Right cardiac atrium (tissue), 5 donors: ENCODE measurements around the gene DACT3. TPM values are rescaled to one million over a fixed set of nuclear protein-coding genes. Genes with fewer than 3 reads are reported as not detected.
A peak's percentile ranks its signal among the peaks of the same experiment; 100 is the strongest.

ENCODE experiments used
- ATAC-seq, 2 donors: fragments of 200-7000 bp; cut with Tn5 transposase; one replicate each; pipeline versions ENCODE4 v1.8.0 to v1.9.1; 2020; ENCODE audit warnings: moderate library complexity in 2 of 2, mild to moderate bottlenecking in 1 of 2
- DNase-seq, 3 donors: peaks; one replicate each; pipeline ENCODE4 v3.0.0-alpha.2; 2020
- H3K27ac ChIP-seq: one replicate; pipeline ENCODE4 v1.5.1; 2013; ENCODE audit warnings: mild to moderate bottlenecking, low read length, control low read depth, moderate library complexity
- H3K27me3 ChIP-seq: one replicate; pipeline ENCODE4 v1.6.1; 2013; ENCODE audit not compliant: control insufficient read depth, insufficient read depth
- H3K4me1 ChIP-seq: one replicate; pipeline ENCODE4 v1.6.1; 2013; ENCODE audit warnings: low read length; ENCODE audit not compliant: control insufficient read depth, insufficient read depth
- H3K4me3 ChIP-seq: one replicate; pipeline ENCODE4 v1.5.1; 2013; ENCODE audit warnings: low read length, control low read depth
- H3K9me3 ChIP-seq: one replicate; pipeline ENCODE4 v1.6.1; 2013; ENCODE audit warnings: low read length; ENCODE audit not compliant: control insufficient read depth
- WGBS: extraction: QIAGEN DNeasy Blood & Tissue Kit; methylation state at CpG from one replicate; pipeline ENCODE4 v1.1.7; 2013; 5-methylcytosine and 5-hydroxymethylcytosine counted together
- intact Hi-C, 4 donors: fragments of 100-400 bp; cut with DNase I; formaldehyde crosslinking; loops; one replicate each; pipeline versions ENCODE4 v1.11.0 to v1.14.0; 2022 to 2023
- polyA plus RNA-seq: library from polyadenylated mRNA; stranded (reverse); fragments of 200-250 nt; gene quantifications from one replicate; pipeline ENCODE4 v1.2.3, GENCODE V29; 2013
- total RNA-seq, 4 donors: library from RNA; stranded (reverse); fragmentation: NEBNext Ultra II Directional; extraction: Animal tissue kit (Norgen Biotek cat#: 25700); gene quantifications; one replicate each; pipeline ENCODE4 v1.2.1, GENCODE V29; 2021
- donor health status: healthy with polysubstance abuse.
- donor health status: DM: no; HTN: yes; CAD: no.
- donor health status: DM: no; HTN: no; CAD: no.
- donor health status: DM: no; HTN: yes; CAD: no; lungs with severe emphysema.
- donor health status: DM: yes; HTN: yes; CAD: no.

The DACT3 gene
- total and polyA plus RNA-seq, 5 donors: 24.6 to 46.5 (median 34.2) TPM

GRCh38 chr19:46648060-46648960, 12.7 kb downstream of the DACT3 start:
- Histone ChIP-seq H3K9me3 (no peaks in the 10 kb centered on the region), H3K4me3 (no peak overlapping the region), H3K4me1 (no peaks in the 10 kb centered on the region), H3K27ac (no peak overlapping the region), H3K27me3 (no peaks in the 10 kb centered on the region)
- ATAC-seq (no peak), DNase-seq (no peak)
- intact Hi-C loops: no loop called here
- WGBS: 63% methylated on average over 63 of the region's 63 CpGs

- intact Hi-C loops: no loop called here
- Histone ChIP-seq H3K4me1 (no peaks in the 10 kb centered on the region), H3K4me3 (no peak overlapping the region), H3K27ac (no peak overlapping the region), H3K27me3 (no peaks in the 10 kb centered on the region), H3K9me3 (no peaks in the 10 kb centered on the region)
- WGBS: 89% methylated on average over 3 of the region's 3 CpGs
- no peak for ATAC-seq
- no peak for DNase-seq
These were observed 14.6 kb downstream of the DACT3 start for GRCh38 chr19:46646402-46646801.

DNA sequence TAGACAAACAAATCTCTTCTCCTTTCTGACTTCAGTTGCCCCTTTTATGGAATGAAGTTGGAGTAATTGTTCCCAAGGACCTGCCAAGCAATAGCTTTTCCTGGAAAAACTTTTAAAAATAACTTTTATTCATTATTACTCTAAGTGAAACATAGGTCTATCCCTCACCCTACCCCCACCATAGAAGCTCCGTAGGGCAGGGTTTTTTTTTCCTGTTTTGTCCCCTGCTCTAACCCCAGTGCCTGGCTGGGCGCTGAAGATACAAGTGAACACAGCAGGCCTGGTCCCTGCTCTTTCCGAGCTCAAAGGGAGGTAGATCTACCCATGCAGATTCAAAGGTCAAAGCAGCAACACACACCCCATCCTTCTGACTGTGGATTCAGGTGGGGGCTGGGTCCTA, 16.3 kb downstream of the DACT3 start:
- 42% methylated on average over 3 of the region's 3 CpGs for WGBS
- no peak overlapping the region for H3K27ac ChIP-seq
- ATAC-seq (peak in 1 of 2 donors; percentile 42), DNase-seq (peak in 1 of 3 donors; percentile 28)
- no peaks in the 10 kb centered on the region for H3K4me1 ChIP-seq
- intact Hi-C loops: no loop called here
- H3K4me3 ChIP-seq: no peak overlapping the region
- H3K27me3 ChIP-seq: no peaks in the 10 kb centered on the region
- no peaks in the 10 kb centered on the region for H3K9me3 ChIP-seq

DNA sequence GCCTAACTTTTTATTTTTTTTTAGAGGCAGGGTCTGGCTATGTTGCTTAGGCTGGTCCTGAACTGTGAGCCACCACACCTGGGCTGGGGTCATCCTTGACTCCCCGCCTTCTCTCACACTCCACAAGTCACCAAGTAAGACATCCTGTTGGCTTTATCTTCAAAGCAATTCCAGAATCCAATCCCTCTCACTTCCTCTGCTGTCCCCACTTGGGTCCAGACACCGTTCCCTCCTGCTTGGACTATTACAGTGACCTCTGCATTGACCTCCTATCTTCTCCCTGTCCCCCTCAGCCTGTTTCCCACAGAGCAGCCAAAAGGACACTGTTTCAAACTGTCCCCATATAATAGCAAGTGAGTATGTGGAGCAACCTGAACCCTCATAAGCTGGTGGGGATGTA, 20.3 kb downstream of the DACT3 start:
- no peak overlapping the region for H3K4me3 ChIP-seq
- intact Hi-C loops: no loop called here
- H3K4me1 ChIP-seq: peaks cover 3% of the 10 kb centered on the region
- ATAC-seq (no peak), DNase-seq (no peak)
- WGBS: 64% methylated on average over 2 of the region's 2 CpGs
- H3K9me3 ChIP-seq: no peaks in the 10 kb centered on the region
- H3K27me3 ChIP-seq: no peaks in the 10 kb centered on the region
- H3K27ac ChIP-seq: no peak overlapping the region

DNA sequence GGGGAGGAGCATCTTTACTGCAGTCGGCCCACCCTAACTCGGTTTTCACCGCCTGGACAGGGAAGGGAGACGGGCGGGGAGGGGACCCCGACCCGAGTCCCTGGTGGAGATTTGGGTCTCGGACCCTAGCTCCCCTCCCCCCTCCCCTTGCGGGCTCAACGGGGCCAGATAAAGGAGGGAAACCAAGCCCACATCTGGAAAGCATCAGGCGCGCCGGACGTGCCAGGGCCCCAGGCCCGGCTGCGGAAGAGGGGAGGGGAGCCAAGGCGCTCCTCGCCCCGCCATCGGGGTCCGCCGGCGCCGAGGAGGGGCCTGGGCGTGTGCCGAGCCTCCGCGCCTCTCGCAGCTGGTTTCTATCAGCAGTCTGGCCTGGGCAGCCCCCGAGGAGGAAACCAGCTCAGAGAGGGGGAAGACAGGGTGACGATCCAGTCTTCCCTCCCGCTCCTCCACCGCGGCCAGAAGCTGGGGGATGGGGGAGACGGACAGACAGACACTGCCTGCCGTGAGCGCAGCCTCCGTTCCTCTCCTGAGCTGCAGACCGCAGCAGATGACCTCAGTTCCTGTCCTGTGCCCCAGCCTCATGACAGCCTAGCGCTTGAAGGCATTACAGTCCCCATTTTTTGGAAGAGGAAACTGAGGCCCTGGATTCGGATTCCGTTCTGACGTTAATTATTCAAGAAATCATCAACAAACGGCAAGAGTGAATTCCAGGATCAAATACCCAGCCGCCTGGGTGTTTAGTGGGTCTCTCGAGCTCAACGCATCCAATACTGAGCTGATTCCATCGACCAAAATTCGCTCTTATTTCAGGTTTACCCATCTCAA, 21.4 kb downstream of the DACT3 start:
- H3K4me3 ChIP-seq: peak overlapping the region; percentile 35
- intact Hi-C loops: no loop called here
- peak overlapping the region; percentile 14 for H3K27ac ChIP-seq
- DNase-seq (peak; percentile 72 to 94 (median 91)), ATAC-seq (peak; percentile 46 to 70)
- 7% methylated on average over 49 of the region's 49 CpGs for WGBS
- H3K27me3 ChIP-seq: no peaks in the 10 kb centered on the region
- peaks cover 3% of the 10 kb centered on the region for H3K4me1 ChIP-seq
- no peaks in the 10 kb centered on the region for H3K9me3 ChIP-seq

DNA sequence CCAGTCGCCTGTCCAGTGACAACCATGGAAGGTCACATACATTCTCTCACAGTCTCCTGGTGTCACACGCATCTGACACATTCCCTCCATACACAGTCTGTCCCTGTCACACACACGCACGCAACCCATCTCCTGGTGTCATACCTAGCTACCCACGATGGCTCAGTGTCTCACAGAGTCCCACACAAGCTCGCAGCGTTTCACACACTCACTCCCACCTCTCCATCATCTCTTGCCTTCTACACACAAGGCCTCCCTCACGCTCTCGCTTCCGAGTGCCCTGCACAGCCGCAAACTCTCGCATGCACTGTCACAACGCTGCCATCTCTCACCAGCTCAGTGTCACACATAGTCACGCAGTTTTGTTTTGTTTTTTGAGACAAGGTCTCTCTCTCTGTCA, 23.8 kb downstream of the DACT3 start:
- Histone ChIP-seq H3K4me3 (no peak overlapping the region), H3K9me3 (no peaks in the 10 kb centered on the region), H3K27me3 (no peaks in the 10 kb centered on the region), H3K4me1 (peaks cover 3% of the 10 kb centered on the region), H3K27ac (no peak overlapping the region)
- WGBS: 85% methylated on average over 14 of the region's 14 CpGs
- intact Hi-C loops: no loop called here
- ATAC-seq (no peak), DNase-seq (peak in 1 of 3 donors; percentile 32)

DNA sequence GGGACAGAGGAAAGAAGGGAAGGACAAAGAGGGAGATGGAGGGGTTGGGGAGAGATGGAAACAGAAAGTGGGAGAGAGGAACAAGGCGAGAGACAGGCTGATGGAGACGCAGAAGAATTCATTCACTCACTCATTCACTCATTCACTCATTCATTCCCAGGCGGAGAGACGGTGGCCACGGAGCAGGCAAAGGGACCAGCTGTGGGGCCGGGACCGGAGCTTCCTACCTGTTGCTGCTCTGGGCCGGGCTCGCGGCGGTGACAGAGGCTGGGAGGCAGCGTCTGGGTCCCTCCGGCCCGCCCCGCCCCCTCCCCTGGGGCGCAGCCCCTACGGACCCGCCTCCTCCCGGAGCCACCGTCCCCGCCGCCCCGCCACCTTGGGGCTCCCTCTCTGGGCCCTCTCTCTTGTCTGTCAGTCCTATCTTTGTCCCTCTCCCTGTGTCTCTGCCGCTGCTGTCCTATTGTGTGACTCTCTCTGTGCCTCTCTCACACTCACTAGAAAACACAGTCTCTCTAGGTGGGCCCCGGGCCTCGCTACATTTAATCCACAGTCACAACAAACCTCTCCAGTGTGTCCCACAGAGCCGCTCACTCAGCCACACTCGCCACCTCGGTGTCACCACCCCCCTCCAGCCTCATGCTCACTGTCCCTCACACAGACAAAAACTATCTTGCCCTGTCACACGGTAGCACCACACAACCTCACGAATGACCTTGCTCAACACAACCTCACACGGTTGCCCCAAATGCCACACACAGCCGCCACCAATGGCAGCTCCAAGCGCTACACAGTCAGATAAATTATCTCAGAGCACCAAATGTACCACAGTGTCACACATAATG, 24.8 kb downstream of the DACT3 start, which contains the start of gene GNG8:
Gene GNG8 (minus strand): TSS at position 283 of the 842 bp plus-strand sequence. CDS start 1,520 bp downstream, outside the sequence.
- Histone ChIP-seq H3K4me3 (no peak within 1 kb of the TSS), H3K27ac (peak within 1 kb of the TSS; percentile 11), H3K4me1 (peaks cover 3% of the 10 kb centered on the region), H3K9me3 (no peaks in the 10 kb centered on the region), H3K27me3 (no peaks in the 10 kb centered on the region)
- WGBS: 30% methylated on average over 34 of the region's 34 CpGs
- DNase-seq (peak in 1 of 3 donors; percentile 67), ATAC-seq (no peak)
- intact Hi-C loops: no loop called here

DNA sequence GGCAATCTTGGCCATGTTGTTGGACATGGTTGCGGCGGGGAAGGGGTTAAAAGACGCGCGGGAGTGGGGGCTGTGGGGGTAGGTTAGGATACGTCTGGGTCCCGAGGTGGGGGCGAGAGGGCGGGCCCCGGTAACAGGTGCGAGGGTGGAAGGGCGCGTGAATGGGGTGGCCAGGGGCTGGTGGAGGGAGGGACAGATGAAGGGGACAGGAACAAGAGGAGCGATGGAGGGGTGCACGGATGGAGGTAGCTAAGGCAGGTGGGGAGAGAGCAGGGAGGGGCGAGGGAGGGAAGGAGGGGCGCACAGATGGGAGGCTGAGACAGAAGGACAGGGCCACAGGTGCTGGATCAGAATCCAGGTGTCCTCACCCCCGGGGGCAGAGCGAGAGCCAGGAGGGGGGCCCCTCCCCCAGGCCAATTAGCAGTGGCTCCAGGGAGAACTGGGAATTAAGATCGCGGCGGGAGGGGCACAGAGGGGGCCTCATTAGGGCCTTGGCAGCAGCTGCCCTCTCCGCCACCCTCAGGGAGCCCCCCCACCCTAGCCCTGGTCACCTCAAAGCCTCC, 26.2 kb downstream of the DACT3 start:
- no peak overlapping the region for H3K27ac ChIP-seq
- intact Hi-C loops: no loop called here
- no peaks in the 10 kb centered on the region for H3K9me3 ChIP-seq
- peak in 1 of 3 donors; percentile 63 for DNase-seq
- WGBS: 12% methylated on average over 23 of the region's 23 CpGs
- H3K27me3 ChIP-seq: no peaks in the 10 kb centered on the region
- peak overlapping the region; percentile 34 for H3K4me3 ChIP-seq
- H3K4me1 ChIP-seq: peaks cover 3% of the 10 kb centered on the region
- ATAC-seq: no peak

DNA sequence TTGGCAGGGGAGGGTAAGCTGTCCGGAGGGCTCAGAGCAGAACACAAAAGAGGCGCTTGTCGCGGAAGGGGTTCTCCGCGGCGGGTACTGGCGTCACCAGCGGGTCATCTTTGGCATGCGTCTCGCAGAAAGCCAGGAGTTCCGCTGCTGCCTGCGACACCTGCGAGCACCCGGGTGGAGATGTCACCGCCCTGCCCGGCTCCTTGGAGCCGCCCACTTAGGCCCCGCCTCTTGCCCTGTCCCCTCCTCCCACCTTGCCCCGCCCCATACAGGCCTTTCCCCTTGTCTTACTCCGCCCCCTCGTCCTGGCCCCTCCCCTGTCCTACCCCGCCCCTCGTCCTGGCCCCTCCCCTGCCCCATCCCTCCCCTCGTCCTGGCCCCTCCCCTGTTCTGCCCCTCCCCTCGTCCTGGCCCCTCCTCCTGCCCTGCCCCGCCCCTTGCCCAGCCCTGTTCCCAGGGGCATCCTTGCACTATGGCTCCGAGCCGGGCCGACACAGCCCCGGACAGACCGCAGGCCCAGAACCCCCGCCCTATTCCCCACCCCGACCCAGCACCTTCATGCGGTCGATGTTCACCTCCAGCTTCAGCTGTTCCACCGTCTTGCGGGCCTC, 26.8 kb downstream of the DACT3 start:
- no peaks in the 10 kb centered on the region for H3K9me3 ChIP-seq
- peak; percentile 82 to 93 (median 87) for DNase-seq
- intact Hi-C loops: no loop called here
- H3K4me1 ChIP-seq: peaks cover 3% of the 10 kb centered on the region
- H3K27ac ChIP-seq: no peak overlapping the region
- ATAC-seq: peak; percentile 57 to 70
- peak overlapping the region; percentile 34 for H3K4me3 ChIP-seq
- no peaks in the 10 kb centered on the region for H3K27me3 ChIP-seq
- WGBS: 14% methylated on average over 38 of the region's 38 CpGs

DNA sequence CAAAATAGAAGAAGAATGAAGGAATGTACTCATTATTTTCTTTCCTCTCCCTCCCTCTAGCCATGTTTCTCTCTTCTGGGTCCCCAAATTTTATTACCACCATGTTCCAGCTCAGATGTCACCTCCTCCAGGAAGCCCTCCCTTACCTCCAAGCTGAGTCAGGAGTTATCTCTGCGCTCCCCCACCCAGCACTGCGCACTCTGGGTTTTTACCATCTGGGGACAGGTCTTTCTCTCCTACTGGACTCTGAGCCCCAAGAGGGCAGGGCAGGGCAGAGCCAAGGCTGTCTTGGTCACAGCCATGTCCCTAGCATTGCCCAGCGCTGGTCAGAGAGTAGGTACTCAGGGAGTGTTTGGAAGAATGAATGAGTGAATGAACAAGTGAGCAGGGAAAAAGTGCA, 27.9 kb downstream of the DACT3 start:
- Histone ChIP-seq H3K4me3 (no peak overlapping the region), H3K9me3 (no peaks in the 10 kb centered on the region), H3K27ac (no peak overlapping the region), H3K27me3 (no peaks in the 10 kb centered on the region), H3K4me1 (no peaks in the 10 kb centered on the region)
- intact Hi-C loops: no loop called here
- DNase-seq: peak in 1 of 3 donors; percentile 9
- 94% methylated on average over 3 of the region's 3 CpGs for WGBS
- no peak for ATAC-seq
